Mesenchymal stem cell (in vitro differentiated cells and primary cell): ENCODE measurements around the gene PRKG1.

Source experiments
- DNase-seq: peaks from one replicate; pipeline ENCODE4 v3.0.0-alpha.2; 2013
- H2AFZ ChIP-seq: one replicate; pipeline ENCODE4 v1.6.1; 2013; ENCODE audit warnings: low read depth, mild to moderate bottlenecking, control low read depth, inconsistent platforms, low read length, moderate library complexity
- H2AK5ac ChIP-seq: 2 replicates; pipeline ENCODE4 v1.6.1; 2013; ENCODE audit warnings: low read length, moderate library complexity, mild to moderate bottlenecking, inconsistent platforms; ENCODE audit not compliant: severe bottlenecking
- H2BK120ac ChIP-seq: one replicate; pipeline ENCODE4 v1.6.1; 2013; ENCODE audit warnings: low read depth, mild to moderate bottlenecking, inconsistent platforms, low read length, moderate library complexity
- H2BK12ac ChIP-seq, 2 experiments: one replicate each; pipeline ENCODE4 v1.6.1; 2013; ENCODE audit warnings: inconsistent platforms in 2 of 2, low read length in 2 of 2, mild to moderate bottlenecking in 2 of 2, moderate library complexity in 2 of 2, control low read depth in 1 of 2
- H2BK15ac ChIP-seq: one replicate; pipeline ENCODE4 v1.6.1; 2013; ENCODE audit warnings: mild to moderate bottlenecking, low read depth, inconsistent platforms; ENCODE audit not compliant: poor library complexity, severe bottlenecking
- H2BK5ac ChIP-seq: 2 replicates; pipeline ENCODE4 v1.6.1; 2013; ENCODE audit warnings: low read depth, mild to moderate bottlenecking, low read length, control low read depth, inconsistent platforms; ENCODE audit not compliant: poor library complexity, severe bottlenecking
- H3K14ac ChIP-seq, 2 experiments: one replicate each; pipeline ENCODE4 v1.6.1; 2013; ENCODE audit warnings: inconsistent platforms in 2 of 2, low read length in 2 of 2, control low read depth in 1 of 2, mild to moderate bottlenecking in 1 of 2, moderate library complexity in 1 of 2
- H3K18ac ChIP-seq, 2 experiments: one replicate each; pipeline ENCODE4 v1.6.1; 2013; ENCODE audit warnings: inconsistent platforms in 2 of 2, low read length in 2 of 2, control low read depth in 1 of 2, low read depth in 1 of 2, mild to moderate bottlenecking in 1 of 2
- H3K23ac ChIP-seq, 2 experiments: one replicate each; pipeline ENCODE4 v1.6.1; 2013; ENCODE audit warnings: inconsistent platforms in 2 of 2, low read length in 2 of 2, mild to moderate bottlenecking in 2 of 2, moderate library complexity in 2 of 2, control low read depth in 1 of 2
- H3K27ac ChIP-seq: 2 replicates; pipeline ENCODE4 v1.5.1; 2013; ENCODE audit warnings: mild to moderate bottlenecking, moderate library complexity, low read length, control low read depth, inconsistent platforms; ENCODE audit not compliant: poor library complexity, severe bottlenecking
- H3K27me3 ChIP-seq, 2 experiments: 2 replicates each; pipeline versions ENCODE4 v1.6.1 to v1.7.0; 2013; ENCODE audit warnings: low read length in 2 of 2, mild to moderate bottlenecking in 2 of 2, moderate library complexity in 2 of 2, control low read depth in 1 of 2, inconsistent platforms in 1 of 2; ENCODE audit not compliant: control insufficient read depth in 1 of 2, insufficient read depth in 1 of 2
- H3K36me3 ChIP-seq, 2 experiments: 2 replicates each; pipeline versions ENCODE4 v1.6.1 to v1.7.0; 2013; ENCODE audit warnings: low read length in 2 of 2, control low read depth in 1 of 2, inconsistent platforms in 1 of 2, low read depth in 1 of 2, mild to moderate bottlenecking in 1 of 2; ENCODE audit not compliant: insufficient read depth in 2 of 2, control insufficient read depth in 1 of 2
- H3K4ac ChIP-seq, 2 experiments: one replicate each; pipeline ENCODE4 v1.6.1; 2013; ENCODE audit warnings: inconsistent platforms in 2 of 2, low read length in 2 of 2, mild to moderate bottlenecking in 2 of 2, moderate library complexity in 2 of 2, control low read depth in 1 of 2, low read depth in 1 of 2
- H3K4me1 ChIP-seq: 2 replicates; pipeline ENCODE4 v1.6.1; 2013; ENCODE audit warnings: low read depth, low read length, control low read depth; ENCODE audit not compliant: control insufficient read depth, insufficient read depth
- H3K4me2 ChIP-seq: 2 replicates; pipeline ENCODE4 v1.6.1; 2013; ENCODE audit warnings: low read length, mild to moderate bottlenecking, inconsistent platforms; ENCODE audit not compliant: poor library complexity, severe bottlenecking
- H3K4me3 ChIP-seq, 2 experiments: 2 replicates each; pipeline versions ENCODE4 v1.5.1 to v1.7.0; 2013; ENCODE audit warnings: low read length in 2 of 2, mild to moderate bottlenecking in 2 of 2, control low read depth in 1 of 2, low read depth in 1 of 2; ENCODE audit not compliant: insufficient read depth in 1 of 2
- H3K79me1 ChIP-seq: replicated peaks from 2 replicates; pipeline ENCODE4 v1.6.1; 2013; ENCODE audit warnings: mild to moderate bottlenecking, control low read depth, low read length, inconsistent platforms; ENCODE audit not compliant: poor library complexity, severe bottlenecking
- H3K9ac ChIP-seq: 2 replicates; pipeline ENCODE4 v1.7.0; 2013; ENCODE audit warnings: mild to moderate bottlenecking, low read length, moderate library complexity
- H3K9me3 ChIP-seq: 2 replicates; pipeline ENCODE4 v1.7.0; 2013; ENCODE audit warnings: mild to moderate bottlenecking, low read length; ENCODE audit not compliant: control insufficient read depth
- H4K8ac ChIP-seq: one replicate; pipeline ENCODE4 v1.6.1; 2013; ENCODE audit warnings: inconsistent platforms, mild to moderate bottlenecking, low read length, moderate library complexity
- H4K91ac ChIP-seq: one replicate; pipeline ENCODE4 v1.6.1; 2013; ENCODE audit warnings: mild to moderate bottlenecking, low read length, inconsistent platforms
- WGBS: methylation state at CpG from one replicate; pipeline ENCODE4 v1.1.7; 2013; ENCODE audit warnings: mixed read lengths; 5-methylcytosine and 5-hydroxymethylcytosine counted together

PRKG1 gene

DNA sequence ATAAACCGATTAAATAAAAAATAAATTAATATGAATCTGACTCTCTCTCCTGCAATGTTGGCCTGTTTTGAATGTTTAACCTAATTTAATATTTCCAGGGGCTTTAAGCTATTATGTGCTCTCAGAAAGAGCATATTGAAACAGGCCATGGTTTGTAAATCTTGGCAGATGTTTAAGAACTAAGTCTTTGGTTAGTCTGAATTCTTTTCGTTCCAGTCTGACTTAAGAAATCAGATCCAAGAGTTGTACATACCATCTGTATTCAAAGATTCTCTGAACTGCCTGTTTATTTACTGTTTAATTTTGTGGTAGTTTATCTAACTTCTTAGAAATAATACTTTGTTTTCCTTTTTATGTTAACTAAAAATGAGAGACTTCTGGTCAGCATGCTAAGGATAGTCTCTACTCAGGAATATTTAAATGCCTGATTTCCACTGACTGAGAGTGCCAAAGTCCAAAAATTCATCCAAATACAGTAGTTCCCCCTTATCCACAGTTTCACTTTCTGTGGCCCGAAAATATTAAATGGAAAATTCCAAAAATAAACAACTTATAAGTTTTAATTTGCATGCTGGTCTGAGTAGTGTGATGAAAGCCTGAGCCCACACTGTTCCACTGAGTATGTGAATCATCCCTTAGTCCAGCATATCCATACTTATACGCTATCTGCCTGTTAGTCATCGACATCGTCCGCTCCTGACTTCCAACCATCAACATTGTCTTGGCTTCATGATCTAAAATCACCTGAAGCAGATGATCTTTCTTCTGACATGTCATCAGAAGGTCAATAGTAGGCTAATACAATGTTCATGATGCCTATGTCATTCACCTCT lies 863.2 kb downstream of the PRKG1 start:
- peak; percentile 31 for DNase-seq
- Histone ChIP-seq H2AFZ (no peak overlapping the region), H3K9me3 (no peaks in the 10 kb centered on the region), H3K4ac (no peak overlapping the region), H4K8ac (no peak overlapping the region), H3K23ac (no peak overlapping the region), H3K4me1 (no peaks in the 10 kb centered on the region), H3K27me3 (no peaks in the 10 kb centered on the region), H3K79me1 (no peaks in the 10 kb centered on the region), H3K4me2 (no peak overlapping the region), H3K27ac (no peak overlapping the region), H2BK15ac (no peak overlapping the region), H3K18ac (no peak overlapping the region), H3K14ac (no peak overlapping the region), H2AK5ac (no peak overlapping the region), H3K36me3 (no peaks in the 10 kb centered on the region), H2BK120ac (no peak overlapping the region), H4K91ac (no peak overlapping the region), H3K9ac (peak overlapping the region; percentile 85), H3K4me3 (peak overlapping the region in 1 of 2 experiments; percentile 51), H2BK5ac (no peak overlapping the region), H2BK12ac (no peak overlapping the region)
- 79% methylated on average over 5 of the region's 7 CpGs for WGBS

DNA sequence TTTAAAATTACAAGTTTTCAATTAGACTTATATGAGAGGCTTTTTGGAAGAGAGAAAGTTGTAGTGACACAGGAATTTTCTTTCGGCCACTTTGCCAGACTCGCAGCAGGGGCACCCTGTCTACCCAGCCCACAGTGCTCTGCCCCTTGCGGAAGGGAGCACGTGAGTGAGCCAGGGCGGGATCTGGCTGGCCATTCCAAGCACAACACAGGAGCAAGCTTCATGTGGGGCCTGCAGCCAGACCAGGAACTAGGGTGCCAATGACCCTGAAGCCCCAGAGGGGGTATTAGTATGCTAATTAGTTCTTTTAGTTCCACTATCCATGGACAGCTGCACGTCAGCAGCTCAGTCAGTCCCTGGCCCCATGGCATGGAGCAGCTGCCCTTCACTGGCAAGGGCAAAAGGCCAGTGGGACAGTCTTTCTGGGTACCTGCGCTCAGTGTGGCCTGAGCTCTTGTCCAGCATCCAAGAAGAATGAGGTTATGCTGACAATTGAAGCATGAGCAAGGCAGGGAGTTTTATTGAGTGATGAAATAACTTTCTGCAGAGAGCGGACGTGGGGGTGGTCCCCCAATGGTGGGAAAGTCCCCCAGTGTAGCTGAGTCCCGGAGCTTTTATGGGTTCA lies 876.2 kb downstream of the PRKG1 start:
- H2BK5ac ChIP-seq = no peak overlapping the region
- peak overlapping the region in 1 of 2 experiments; percentile 55 for H3K14ac ChIP-seq
- H2AK5ac ChIP-seq = no peak overlapping the region
- no peak for DNase-seq
- H3K4me1 ChIP-seq = no peaks in the 10 kb centered on the region
- no peak overlapping the region for H2BK12ac ChIP-seq
- no peak overlapping the region for H3K9ac ChIP-seq
- no peaks in the 10 kb centered on the region for H3K36me3 ChIP-seq
- H3K27ac ChIP-seq = no peak overlapping the region
- H2BK15ac ChIP-seq = no peak overlapping the region
- H3K79me1 ChIP-seq = no peaks in the 10 kb centered on the region
- no peak overlapping the region for H2BK120ac ChIP-seq
- H4K91ac ChIP-seq = no peak overlapping the region
- 94% methylated on average over 10 of the region's 10 CpGs for WGBS
- H3K4me2 ChIP-seq = no peak overlapping the region
- no peak overlapping the region for H3K23ac ChIP-seq
- H3K4ac ChIP-seq = no peak overlapping the region
- no peak overlapping the region for H4K8ac ChIP-seq
- H2AFZ ChIP-seq = no peak overlapping the region
- H3K9me3 ChIP-seq = no peaks in the 10 kb centered on the region
- peak overlapping the region in 1 of 2 experiments; percentile 21 for H3K18ac ChIP-seq
- H3K27me3 ChIP-seq = no peaks in the 10 kb centered on the region
- no peak overlapping the region for H3K4me3 ChIP-seq

DNA sequence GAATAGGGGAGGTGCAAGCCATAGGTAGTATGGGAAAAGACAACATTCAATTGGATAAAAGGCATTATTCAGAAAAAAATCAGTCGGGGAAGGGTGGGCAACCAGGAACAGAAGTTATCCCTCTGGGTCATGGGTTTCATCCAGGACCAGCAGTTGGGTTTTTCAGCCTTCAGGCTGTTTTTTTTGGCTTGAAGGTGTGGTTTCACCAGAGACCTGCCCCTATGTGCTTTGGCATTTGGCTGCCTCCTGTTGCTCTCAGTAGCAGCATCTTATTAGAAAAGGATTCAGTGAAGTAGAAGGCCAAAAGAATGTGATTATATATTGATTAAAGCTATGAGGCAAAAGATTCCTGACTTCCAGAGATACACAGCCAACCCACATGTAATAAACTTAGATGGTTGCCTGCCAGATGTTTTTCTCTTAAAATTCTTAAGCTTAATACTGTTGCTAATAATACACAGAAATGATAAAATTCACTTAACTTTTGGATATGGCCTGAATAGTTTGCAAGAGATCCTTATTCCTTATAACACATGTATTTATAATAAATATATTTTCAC lies 876.8 kb downstream of the PRKG1 start:
- H3K9ac ChIP-seq = no peak overlapping the region
- H2AFZ ChIP-seq = no peak overlapping the region
- no peaks in the 10 kb centered on the region for H3K27me3 ChIP-seq
- H2BK120ac ChIP-seq = no peak overlapping the region
- H3K27ac ChIP-seq = no peak overlapping the region
- H3K4me1 ChIP-seq = no peaks in the 10 kb centered on the region
- WGBS = 93% methylated on average over 1 of the region's 1 CpG
- H3K4me3 ChIP-seq = no peak overlapping the region
- H3K14ac ChIP-seq = no peak overlapping the region
- no peak overlapping the region for H3K23ac ChIP-seq
- no peak overlapping the region for H2AK5ac ChIP-seq
- H4K8ac ChIP-seq = no peak overlapping the region
- H3K18ac ChIP-seq = no peak overlapping the region
- H3K9me3 ChIP-seq = no peaks in the 10 kb centered on the region
- DNase-seq = no peak
- no peaks in the 10 kb centered on the region for H3K36me3 ChIP-seq
- H2BK15ac ChIP-seq = no peak overlapping the region
- H2BK5ac ChIP-seq = no peak overlapping the region
- H3K4me2 ChIP-seq = no peak overlapping the region
- H2BK12ac ChIP-seq = no peak overlapping the region
- H4K91ac ChIP-seq = no peak overlapping the region
- no peak overlapping the region for H3K4ac ChIP-seq
- no peaks in the 10 kb centered on the region for H3K79me1 ChIP-seq

DNA sequence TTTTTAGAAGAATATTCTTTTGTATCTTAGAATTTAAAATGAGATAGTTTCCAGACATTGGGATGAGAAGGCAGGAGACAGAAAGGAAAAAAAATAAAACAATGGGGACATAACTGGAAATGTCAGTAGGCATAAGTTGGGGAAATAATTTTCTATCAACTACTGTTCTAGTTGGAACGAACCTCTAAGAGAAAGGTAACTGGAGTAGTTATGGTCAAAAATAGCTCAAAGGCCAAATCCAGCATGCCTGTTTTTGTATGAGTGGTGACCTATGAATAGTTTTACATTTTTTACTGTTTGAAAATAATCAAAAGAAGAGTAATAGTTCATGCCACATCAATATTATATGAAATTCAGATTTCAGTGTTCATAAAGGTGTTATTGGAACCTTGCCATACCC lies 877.3 kb downstream of the PRKG1 start:
- Histone ChIP-seq H3K4me1 (no peaks in the 10 kb centered on the region), H3K36me3 (no peaks in the 10 kb centered on the region), H3K4ac (no peak overlapping the region), H4K91ac (no peak overlapping the region), H4K8ac (no peak overlapping the region), H2BK120ac (no peak overlapping the region), H3K4me2 (no peak overlapping the region), H2BK15ac (no peak overlapping the region), H3K9ac (no peak overlapping the region), H3K18ac (no peak overlapping the region), H3K9me3 (no peaks in the 10 kb centered on the region), H3K27me3 (no peaks in the 10 kb centered on the region), H3K23ac (no peak overlapping the region), H3K14ac (no peak overlapping the region), H2BK5ac (no peak overlapping the region), H2BK12ac (no peak overlapping the region), H3K79me1 (no peaks in the 10 kb centered on the region), H2AK5ac (no peak overlapping the region), H3K27ac (no peak overlapping the region), H2AFZ (no peak overlapping the region), H3K4me3 (no peak overlapping the region)
- DNase-seq = no peak
- 90% methylated on average over 1 of the region's 1 CpG for WGBS
